Activated naive CD4-positive, alpha-beta T cell treated with Interleukin-2 at 50 U/mL for 16 hours (primary cell): ENCODE results near the gene DNMT3B.

Source experiments
- DNase-seq: peaks from one replicate; pipeline ENCODE4 v3.0.0-alpha.2; 2020

The DNMT3B gene

GRCh38 chr20:32828029-32828680 is 66.0 kb downstream of the DNMT3B start:
- DNase-seq, result no peak

- DNase-seq, result no peak
Measured at GRCh38 chr20:32829311-32830005, 67.3 kb downstream of the DNMT3B start.

GRCh38 chr20:32830437-32830836 is 68.3 kb downstream of the DNMT3B start:
- DNase-seq, result no peak

GRCh38 chr20:32831982-32832381 is 69.8 kb downstream of the DNMT3B start:
- DNase-seq, result no peak

GRCh38 chr20:32832664-32833063 is 70.5 kb downstream of the DNMT3B start:
- no peak for DNase-seq

- DNase-seq, result no peak
Measured at GRCh38 chr20:32834972-32835371, 72.8 kb downstream of the DNMT3B start.

GRCh38 chr20:32837157-32837556 is 75.0 kb downstream of the DNMT3B start:
- DNase-seq, result no peak

- DNase-seq, result no peak
Measured at GRCh38 chr20:32839227-32839981, 77.2 kb downstream of the DNMT3B start.

GRCh38 chr20:32839982-32840285 is 77.7 kb downstream of the DNMT3B start:
- no peak for DNase-seq

GRCh38 chr20:32841174-32841573 is 79.0 kb downstream of the DNMT3B start:
- no peak for DNase-seq

GRCh38 chr20:32841632-32842031 is 79.4 kb downstream of the DNMT3B start:
- no peak for DNase-seq

GRCh38 chr20:32842688-32843524 is 80.7 kb downstream of the DNMT3B start:
- no peak for DNase-seq

GRCh38 chr20:32845786-32846185 is 83.6 kb downstream of the DNMT3B start:
- no peak for DNase-seq

GRCh38 chr20:32846852-32847251 is 84.7 kb downstream of the DNMT3B start:
- no peak for DNase-seq

- DNase-seq, result no peak
Measured at GRCh38 chr20:32847964-32848363, 85.8 kb downstream of the DNMT3B start.

- DNase-seq, result no peak
Measured at GRCh38 chr20:32848846-32849245, 86.7 kb downstream of the DNMT3B start.

- DNase-seq, result no peak
Measured at GRCh38 chr20:32849577-32849976, 87.4 kb downstream of the DNMT3B start.

GRCh38 chr20:32855387-32855786 is 93.2 kb downstream of the DNMT3B start:
- DNase-seq, result no peak

GRCh38 chr20:32858189-32858588 is 96.0 kb downstream of the DNMT3B start:
- no peak for DNase-seq
